Hepatocyte (in vitro differentiated cells): ENCODE results near the gene PGLYRP4. TPM values are rescaled to one million over a fixed set of nuclear protein-coding genes. Genes with fewer than 3 reads are reported as not detected.

Source experiments
- DNase-seq: peaks from one replicate; pipeline ENCODE4 v3.0.0-alpha.2; 2016; ENCODE audit warnings: low spot score
- H2AFZ ChIP-seq: fragments of 200-600 bp; sonication (generic); 2 replicates; pipeline ENCODE4 v1.6.0; 2016; ENCODE audit warnings: antibody characterized with exemption, mild to moderate bottlenecking
- H3K27ac ChIP-seq: fragments of 200-600 bp; sonication (generic); 2 replicates; pipeline ENCODE4 v1.5.1; 2016; ENCODE audit warnings: mild to moderate bottlenecking
- H3K27me3 ChIP-seq: fragments of 200-600 bp; sonication (generic); 2 replicates; pipeline ENCODE4 v1.6.1; 2016
- H3K36me3 ChIP-seq: fragments of 200-600 bp; sonication (generic); replicated peaks from 2 replicates; pipeline ENCODE4 v1.5.1; 2016; ENCODE audit warnings: low read depth; ENCODE audit not compliant: insufficient read depth
- H3K4me1 ChIP-seq: fragments of 200-600 bp; sonication (generic); 2 replicates; pipeline ENCODE4 v1.5.1; 2016; ENCODE audit warnings: mild to moderate bottlenecking, moderate library complexity; ENCODE audit not compliant: insufficient read depth
- H3K4me2 ChIP-seq: fragments of 200-600 bp; sonication (generic); 2 replicates; pipeline ENCODE4 v1.6.0; 2016
- H3K4me3 ChIP-seq: fragments of 200-600 bp; sonication (generic); 2 replicates; pipeline ENCODE4 v1.5.1; 2016; ENCODE audit warnings: mild to moderate bottlenecking
- H3K79me2 ChIP-seq: fragments of 200-600 bp; sonication (generic); 2 replicates; pipeline ENCODE4 v1.6.0; 2017; ENCODE audit warnings: mild to moderate bottlenecking
- H3K9me2 ChIP-seq: fragments of 200-600 bp; sonication (generic); replicated peaks from 2 replicates; pipeline ENCODE4 v1.6.0; 2017; ENCODE audit warnings: mild to moderate bottlenecking; ENCODE audit not compliant: insufficient read depth
- H3K9me3 ChIP-seq: fragments of 200-600 bp; sonication (generic); 2 replicates; pipeline ENCODE4 v1.5.1; 2016; ENCODE audit warnings: low read depth, mild to moderate bottlenecking
- H4K20me1 ChIP-seq: fragments of 200-600 bp; sonication (generic); 2 replicates; pipeline ENCODE4 v1.6.0; 2016; ENCODE audit warnings: mild to moderate bottlenecking; ENCODE audit not compliant: insufficient read depth, poor library complexity, severe bottlenecking
- CTCF ChIP-seq: fragments of 200-600 bp; sonication (generic); IDR thresholded peaks from 2 replicates; pipeline ENCODE4 v1.5.1; 2016; ENCODE audit warnings: antibody characterized with exemption, mild to moderate bottlenecking; ENCODE audit not compliant: poor library complexity
- EZH2 ChIP-seq: fragments of 200-600 bp; sonication (generic); IDR thresholded peaks from 2 replicates; pipeline ENCODE4 v1.6.1; 2016; ENCODE audit warnings: antibody characterized with exemption, mild to moderate bottlenecking, borderline replicate concordance
- EZH2phosphoT487 ChIP-seq: fragments of 200-600 bp; sonication (generic); IDR thresholded peaks from one replicate; pipeline ENCODE4 v1.6.1; 2018; ENCODE audit warnings: antibody characterized with exemption, mild to moderate bottlenecking, low read depth, moderate library complexity; ENCODE audit not compliant: unreplicated experiment, severe bottlenecking
- WGBS: methylation state at CpG from one replicate; pipeline ENCODE4 v1.1.6; 2016; ENCODE audit warnings: low lambda C conversion rate; ENCODE audit errors: missing lambda C conversion rate; 5-methylcytosine and 5-hydroxymethylcytosine counted together
- polyA plus RNA-seq: library from polyadenylated mRNA; unstranded; fragments of >200 nt; fragmentation: Nextera tagmentation; extraction: Ambion mirVana; gene quantifications from 2 replicates; pipeline ENCODE4 v1.2.1, GENCODE V29; 2016
- total RNA-seq: library from RNA; depleted of rRNA; stranded (reverse); fragments of >200 nt; gene quantifications from 2 replicates; pipeline ENCODE4 v1.2.3, GENCODE V29; 2014

The PGLYRP4 gene
- total and polyA plus RNA-seq, 2 experiments from 2014 or later = not detected

GRCh38 chr1:153384958-153385580, 36.4 kb upstream of the PGLYRP4 start:
- no peaks in the 10 kb centered on the region for H3K27me3 ChIP-seq
- H3K4me1 ChIP-seq = no peaks in the 10 kb centered on the region
- 76% methylated on average over 4 of the region's 4 CpGs for WGBS
- H3K27ac ChIP-seq = no peak overlapping the region
- no peaks in the 10 kb centered on the region for H4K20me1 ChIP-seq
- H3K9me3 ChIP-seq = peaks cover 7% of the 10 kb centered on the region
- no peak for DNase-seq
- no peaks in the 10 kb centered on the region for H3K9me2 ChIP-seq
- no peak for TF ChIP-seq EZH2phosphoT487
- TF ChIP-seq CTCF = no peak
- H3K4me3 ChIP-seq = no peak overlapping the region
- no peak overlapping the region for H2AFZ ChIP-seq
- no peaks in the 10 kb centered on the region for H3K79me2 ChIP-seq
- no peaks in the 10 kb centered on the region for H3K36me3 ChIP-seq
- no peak overlapping the region for H3K4me2 ChIP-seq

GRCh38 chr1:153380711-153381110, 32.1 kb upstream of the PGLYRP4 start:
- no peak for TF ChIP-seq EZH2
- TF ChIP-seq CTCF = no peak
- TF ChIP-seq EZH2phosphoT487 = no peak
- H3K36me3 ChIP-seq = no peaks in the 10 kb centered on the region
- no peaks in the 10 kb centered on the region for H3K27me3 ChIP-seq
- no peaks in the 10 kb centered on the region for H3K9me2 ChIP-seq
- no peaks in the 10 kb centered on the region for H4K20me1 ChIP-seq
- H3K4me3 ChIP-seq = no peak overlapping the region
- H3K27ac ChIP-seq = no peak overlapping the region
- DNase-seq = no peak
- H3K4me1 ChIP-seq = no peaks in the 10 kb centered on the region
- WGBS = 95% methylated on average over 23 of the region's 23 CpGs
- H3K9me3 ChIP-seq = peaks cover 7% of the 10 kb centered on the region
- H2AFZ ChIP-seq = no peak overlapping the region
- H3K4me2 ChIP-seq = no peak overlapping the region
- H3K79me2 ChIP-seq = no peaks in the 10 kb centered on the region

GRCh38 chr1:153379591-153379990, 30.9 kb upstream of the PGLYRP4 start:
- no peaks in the 10 kb centered on the region for H3K9me2 ChIP-seq
- H3K79me2 ChIP-seq = no peaks in the 10 kb centered on the region
- no peaks in the 10 kb centered on the region for H3K27me3 ChIP-seq
- peaks cover 7% of the 10 kb centered on the region for H3K9me3 ChIP-seq
- no peaks in the 10 kb centered on the region for H3K36me3 ChIP-seq
- 87% methylated on average over 10 of the region's 10 CpGs for WGBS
- H3K27ac ChIP-seq = no peak overlapping the region
- no peak overlapping the region for H3K4me2 ChIP-seq
- no peaks in the 10 kb centered on the region for H3K4me1 ChIP-seq
- TF ChIP-seq EZH2 (no peak), CTCF (no peak), EZH2phosphoT487 (no peak)
- no peak for DNase-seq
- no peak overlapping the region for H2AFZ ChIP-seq
- no peaks in the 10 kb centered on the region for H4K20me1 ChIP-seq
- no peak overlapping the region for H3K4me3 ChIP-seq

- no peak within 1 kb of the TSS for H3K4me2 ChIP-seq
- peak; percentile 42 for DNase-seq
- 67% methylated on average over 1 of the region's 1 CpG for WGBS
- H2AFZ ChIP-seq = no peak within 1 kb of the TSS
- H3K4me3 ChIP-seq = no peak within 1 kb of the TSS
- no peaks in the 10 kb centered on the region for H3K9me2 ChIP-seq
- H3K79me2 ChIP-seq = no peaks in the 10 kb centered on the region
- no peak within 1 kb of the TSS for H3K27ac ChIP-seq
- no peaks in the 10 kb centered on the region for H4K20me1 ChIP-seq
- H3K27me3 ChIP-seq = no peaks in the 10 kb centered on the region
- no peaks in the 10 kb centered on the region for H3K4me1 ChIP-seq
- no peak for TF ChIP-seq EZH2
- no peak for TF ChIP-seq CTCF
- no peak for TF ChIP-seq EZH2phosphoT487
- no peaks in the 10 kb centered on the region for H3K9me3 ChIP-seq
- H3K36me3 ChIP-seq = no peaks in the 10 kb centered on the region
These were observed 26.9 kb upstream of the PGLYRP4 start, which contains the start of gene S100A12 for GRCh38 chr1:153375511-153375910. Gene S100A12, minus strand, starts transcription at chr1:153375621. Its CDS starts 1,029 bp downstream, at chr1:153374592.
